ENCODE data around the gene CAND1.

DNA sequence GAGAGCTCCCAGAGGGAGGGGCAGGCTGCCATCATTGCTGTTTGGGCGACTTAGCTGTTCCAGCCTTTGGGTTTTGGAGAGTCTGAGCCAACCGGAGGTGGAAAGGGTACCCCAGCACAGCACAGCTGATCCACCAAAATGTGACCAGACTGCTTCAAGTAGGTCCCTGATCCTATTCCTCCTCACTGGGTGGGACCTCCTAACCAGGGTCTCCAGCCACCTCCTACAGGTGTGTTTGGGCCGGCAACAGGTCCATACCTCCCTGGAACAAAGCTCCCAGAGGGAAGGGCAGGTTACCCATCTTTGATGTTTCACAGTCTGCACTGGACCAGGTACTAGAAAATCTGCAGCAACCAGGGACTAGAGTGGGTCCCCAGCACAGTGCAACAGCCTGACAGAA lies 53.8 kb downstream of the CAND1 start:
- TF ChIP-seq, protein P1, sequence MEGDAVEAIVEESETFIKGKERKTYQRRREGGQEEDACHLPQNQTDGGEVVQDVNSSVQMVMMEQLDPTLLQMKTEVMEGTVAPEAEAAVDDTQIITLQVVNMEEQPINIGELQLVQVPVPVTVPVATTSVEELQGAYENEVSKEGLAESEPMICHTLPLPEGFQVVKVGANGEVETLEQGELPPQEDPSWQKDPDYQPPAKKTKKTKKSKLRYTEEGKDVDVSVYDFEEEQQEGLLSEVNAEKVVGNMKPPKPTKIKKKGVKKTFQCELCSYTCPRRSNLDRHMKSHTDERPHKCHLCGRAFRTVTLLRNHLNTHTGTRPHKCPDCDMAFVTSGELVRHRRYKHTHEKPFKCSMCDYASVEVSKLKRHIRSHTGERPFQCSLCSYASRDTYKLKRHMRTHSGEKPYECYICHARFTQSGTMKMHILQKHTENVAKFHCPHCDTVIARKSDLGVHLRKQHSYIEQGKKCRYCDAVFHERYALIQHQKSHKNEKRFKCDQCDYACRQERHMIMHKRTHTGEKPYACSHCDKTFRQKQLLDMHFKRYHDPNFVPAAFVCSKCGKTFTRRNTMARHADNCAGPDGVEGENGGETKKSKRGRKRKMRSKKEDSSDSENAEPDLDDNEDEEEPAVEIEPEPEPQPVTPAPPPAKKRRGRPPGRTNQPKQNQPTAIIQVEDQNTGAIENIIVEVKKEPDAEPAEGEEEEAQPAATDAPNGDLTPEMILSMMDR (conservative IDR thresholded peaks at IDR 0.05): no peak
- no peak for TF ChIP-seq ZFX (IDR thresholded peaks at IDR 0.05)

Data from C4-2B (cell line).